Lower leg skin (tissue), 3 donors: ENCODE results near the gene DHRSX.

ENCODE experiments used
- POLR2A ChIP-seq, 2 donors: fragments of 450-650 bp; IDR thresholded peaks; one replicate each; pipeline ENCODE4 v1.6.1; 2016 to 2017; ENCODE audit warnings: antibody characterized with exemption in 2 of 2, mild to moderate bottlenecking in 1 of 2, moderate library complexity in 1 of 2
- TF ChIP-seq, protein P1 (sequence below), 3 donors: fragments of 450-650 bp; IDR thresholded peaks; one replicate each; pipeline ENCODE4 v1.5.1; 2016; ENCODE audit warnings: antibody characterized with exemption in 3 of 3, mild to moderate bottlenecking in 3 of 3, moderate library complexity in 2 of 3

DNA sequence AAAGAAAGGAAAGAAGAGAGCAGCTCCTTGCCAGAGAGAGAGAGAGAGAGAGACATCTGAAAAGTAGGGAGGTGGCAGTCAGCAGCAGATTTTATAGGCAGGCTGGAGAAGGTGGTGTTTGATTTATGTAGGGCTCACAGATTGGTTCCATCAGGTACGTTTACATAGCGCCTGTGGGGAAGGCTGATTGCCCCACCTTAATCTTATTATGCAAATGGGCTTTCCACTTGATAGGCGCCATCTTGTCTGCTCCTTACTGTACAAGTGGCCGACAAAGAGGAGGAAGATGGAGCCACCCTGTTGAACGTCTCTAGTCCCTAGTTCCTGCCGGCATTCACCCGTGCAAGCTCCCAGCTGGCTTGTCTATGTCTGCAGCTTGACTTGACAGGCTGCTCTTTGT lies 49.1 kb upstream of the DHRSX start:
- TF ChIP-seq, protein P1, sequence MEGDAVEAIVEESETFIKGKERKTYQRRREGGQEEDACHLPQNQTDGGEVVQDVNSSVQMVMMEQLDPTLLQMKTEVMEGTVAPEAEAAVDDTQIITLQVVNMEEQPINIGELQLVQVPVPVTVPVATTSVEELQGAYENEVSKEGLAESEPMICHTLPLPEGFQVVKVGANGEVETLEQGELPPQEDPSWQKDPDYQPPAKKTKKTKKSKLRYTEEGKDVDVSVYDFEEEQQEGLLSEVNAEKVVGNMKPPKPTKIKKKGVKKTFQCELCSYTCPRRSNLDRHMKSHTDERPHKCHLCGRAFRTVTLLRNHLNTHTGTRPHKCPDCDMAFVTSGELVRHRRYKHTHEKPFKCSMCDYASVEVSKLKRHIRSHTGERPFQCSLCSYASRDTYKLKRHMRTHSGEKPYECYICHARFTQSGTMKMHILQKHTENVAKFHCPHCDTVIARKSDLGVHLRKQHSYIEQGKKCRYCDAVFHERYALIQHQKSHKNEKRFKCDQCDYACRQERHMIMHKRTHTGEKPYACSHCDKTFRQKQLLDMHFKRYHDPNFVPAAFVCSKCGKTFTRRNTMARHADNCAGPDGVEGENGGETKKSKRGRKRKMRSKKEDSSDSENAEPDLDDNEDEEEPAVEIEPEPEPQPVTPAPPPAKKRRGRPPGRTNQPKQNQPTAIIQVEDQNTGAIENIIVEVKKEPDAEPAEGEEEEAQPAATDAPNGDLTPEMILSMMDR (IDR thresholded peaks at IDR 0.05) = no peak
- TF ChIP-seq POLR2A (IDR thresholded peaks at IDR 0.05) = no peak
